HG03097 (cell line): ENCODE results near the gene HOGA1.

ENCODE experiments used
- ATAC-seq: cut with Tn5 transposase; IDR thresholded peaks from one replicate; pipeline ENCODE4 v1.9.1; 2021; ENCODE audit not compliant: unreplicated experiment, low FRiP score

Gene HOGA1

GRCh38 chr10:97584060-97584797, at the start of gene HOGA1:
TSS of gene HOGA1 (plus strand) at chr10:97584389. CDS start at chr10:97584704, 315 bp downstream.
- ATAC-seq: no peak

GRCh38 chr10:97534746-97535367, 49.3 kb upstream of the HOGA1 start:
- ATAC-seq: no peak

GRCh38 chr10:97537186-97537869, 46.9 kb upstream of the HOGA1 start:
- ATAC-seq: no peak

- no peak for ATAC-seq
These were observed 45.8 kb upstream of the HOGA1 start for GRCh38 chr10:97538411-97538810.

- ATAC-seq: no peak
These were observed 45.4 kb upstream of the HOGA1 start for GRCh38 chr10:97538839-97539238.

- ATAC-seq: no peak
These were observed 44.5 kb upstream of the HOGA1 start for GRCh38 chr10:97539523-97540200.

GRCh38 chr10:97540669-97541500, 43.3 kb upstream of the HOGA1 start:
- no peak for ATAC-seq

GRCh38 chr10:97542169-97543024, 41.8 kb upstream of the HOGA1 start:
- ATAC-seq: no peak

GRCh38 chr10:97543025-97543546, 41.1 kb upstream of the HOGA1 start:
- ATAC-seq: no peak

- ATAC-seq: no peak
These were observed 37.5 kb upstream of the HOGA1 start for GRCh38 chr10:97546456-97547270.

- ATAC-seq: no peak
These were observed 37.0 kb upstream of the HOGA1 start for GRCh38 chr10:97547271-97547600.

- ATAC-seq: no peak
These were observed 36.2 kb upstream of the HOGA1 start for GRCh38 chr10:97547962-97548361.

- no peak for ATAC-seq
These were observed 35.2 kb upstream of the HOGA1 start for GRCh38 chr10:97548828-97549455.

GRCh38 chr10:97549587-97550322, 34.4 kb upstream of the HOGA1 start:
- no peak for ATAC-seq

GRCh38 chr10:97550336-97551149, 33.6 kb upstream of the HOGA1 start:
- no peak for ATAC-seq

GRCh38 chr10:97551271-97551670, 32.9 kb upstream of the HOGA1 start:
- no peak for ATAC-seq
